GM21529 (cell line): ENCODE data around the gene TMPRSS2.
"Not testable (repeated sequence)": the region's sequence is repeated elsewhere in the genome, so short reads cannot be mapped to it uniquely, and the experiment has no call there.

Experiments used
- ATAC-seq: cut with Tn5 transposase; IDR thresholded peaks from one replicate; pipeline ENCODE4 v1.9.1; 2021; ENCODE audit not compliant: unreplicated experiment

TMPRSS2 gene

GRCh38 chr21:41428311-41428710 lies 79.6 kb downstream of the TMPRSS2 start:
- ATAC-seq: no peak

GRCh38 chr21:41427556-41427955 lies 80.4 kb downstream of the TMPRSS2 start:
- ATAC-seq: no peak

- peak; percentile 4 for ATAC-seq
Observed at GRCh38 chr21:41426676-41427404, 81.1 kb downstream of the TMPRSS2 start.

- ATAC-seq: peak; percentile 84
Observed at GRCh38 chr21:41425954-41426675, 81.8 kb downstream of the TMPRSS2 start, which contains the start of gene MX1. TSS of gene MX1 (plus strand) at chr21:41426239. CDS start at chr21:41432071, 5,832 bp downstream.

- no peak for ATAC-seq
Observed at GRCh38 chr21:41425588-41425953, 82.4 kb downstream of the TMPRSS2 start.

- ATAC-seq: not testable (repeated sequence)
Observed at GRCh38 chr21:41423305-41423636, 84.7 kb downstream of the TMPRSS2 start.

- ATAC-seq: no peak
Observed at GRCh38 chr21:41422546-41423304, 85.2 kb downstream of the TMPRSS2 start.

- not testable (repeated sequence) for ATAC-seq
Observed at GRCh38 chr21:41420998-41421397, 87.0 kb downstream of the TMPRSS2 start.

- peak; percentile 83 for ATAC-seq
Observed at GRCh38 chr21:41419921-41420862, 87.8 kb downstream of the TMPRSS2 start.

GRCh38 chr21:41418956-41419680 lies 88.8 kb downstream of the TMPRSS2 start:
- no peak for ATAC-seq

- no peak for ATAC-seq
Observed at GRCh38 chr21:41418393-41418792, 89.6 kb downstream of the TMPRSS2 start.

GRCh38 chr21:41417505-41417904 lies 90.5 kb downstream of the TMPRSS2 start:
- ATAC-seq: not testable (repeated sequence)
